K562 (cell line): ENCODE measurements around the gene EEF2K. TPM values are rescaled to one million over a fixed set of nuclear protein-coding genes. Genes with fewer than 3 reads are reported as not detected.
"Not testable (repeated sequence)": the region's sequence is repeated elsewhere in the genome, so short reads cannot be mapped to it uniquely, and the experiment has no call there.

ENCODE experiments used
- ATAC-seq: fragments of 200-7000 bp; cut with Tn5 transposase; 3 replicates; pipeline ENCODE4 v1.9.1; 2020; ENCODE audit warnings: moderate library complexity
- BruUV-seq: library from RNA; stranded (reverse); fragments of 400-500 nt; replicated peaks from 2 replicates; lab custom pipeline; 2021; lab: Mats Ljungman, UMichigan
- CTCF ChIA-PET: fragments of 300-600 bp; formaldehyde crosslinking; extraction: SDS; loops from one replicate; lab custom pipeline; 2021; ENCODE audit warnings: low intra/inter-chr PET ratio; lab: Yijun Ruan, JAX
- POLR2A ChIA-PET: fragments of 300-600, 350-650 bp; sonication (Branson Sonifier 250); formaldehyde crosslinking; extraction: SDS; loops from one replicate; lab custom pipeline; 2021; ENCODE audit warnings: antibody characterized with exemption, inconsistent platforms; lab: Yijun Ruan, JAX
- DNase-seq, 4 experiments: peaks; one replicate each; pipeline versions ENCODE4 v3.0.0 to v3.0.0-alpha.2; 2011 to 2018; ENCODE audit warnings: low spot score in 3 of 4, mixed read lengths in 3 of 4; ENCODE audit errors: extremely low read depth in 1 of 4
- FAIRE-seq: peaks from 2 replicates; lab custom pipeline; 2011; peaks lifted over from hg19 to GRCh38; lab: Jason Lieb, UNC
- H2AFZ ChIP-seq: 2 replicates; pipeline ENCODE4 v1.6.0; 2011; ENCODE audit warnings: low read depth, low read length, control low read depth, inconsistent platforms
- H3K27ac ChIP-seq: fragments of 200-600 bp; 3 replicates; pipeline ENCODE4 v1.8.0; 2011; ENCODE audit warnings: low read depth, mild to moderate bottlenecking, control low read depth, inconsistent platforms, low read length, moderate library complexity, mixed read lengths; ENCODE audit errors: extremely low read depth
- H3K27me3 ChIP-seq, 2 experiments: fragments of 300-600 bp in 1 of 2; 2 replicates in 1 of 2; 3 replicates in 1 of 2; pipeline versions ENCODE4 v1.6.0 to v1.8.0; 2011; ENCODE audit warnings: inconsistent platforms in 2 of 2, low read length in 2 of 2, mild to moderate bottlenecking in 1 of 2, mixed read lengths in 1 of 2, moderate library complexity in 1 of 2; ENCODE audit not compliant: control insufficient read depth in 2 of 2, insufficient read depth in 2 of 2
- H3K36me3 ChIP-seq: fragments of 300-600 bp; 3 replicates; pipeline ENCODE4 v1.8.0; 2011; ENCODE audit warnings: mild to moderate bottlenecking, low read length, inconsistent platforms; ENCODE audit not compliant: control insufficient read depth, insufficient read depth
- H3K4me1 ChIP-seq, 2 experiments: fragments of 200-600 bp in 1 of 2; replicated peaks in 1 of 2; 2 replicates in 1 of 2; 3 replicates in 1 of 2; pipeline versions ENCODE4 v1.5.1 to v1.8.0; 2011; ENCODE audit warnings: inconsistent platforms in 2 of 2, low read length in 2 of 2, mild to moderate bottlenecking in 1 of 2, mixed read lengths in 1 of 2, moderate library complexity in 1 of 2; ENCODE audit not compliant: control insufficient read depth in 2 of 2, insufficient read depth in 2 of 2
- H3K4me2 ChIP-seq: 2 replicates; pipeline ENCODE4 v1.6.1; 2011; ENCODE audit warnings: low read length, control low read depth, inconsistent platforms, mixed read lengths; ENCODE audit not compliant: insufficient read depth
- H3K4me3 ChIP-seq: fragments of 200-600 bp; sonication (generic), shearing (Covaris generic); 2 replicates; pipeline ENCODE4 v1.5.1; 2016; ENCODE audit warnings: control low read depth, inconsistent platforms
- H3K79me2 ChIP-seq: fragments of 200-600 bp; 3 replicates; pipeline ENCODE4 v1.8.0; 2011; ENCODE audit warnings: low read length, inconsistent platforms; ENCODE audit not compliant: control insufficient read depth, insufficient read depth
- H3K9ac ChIP-seq, 2 experiments: 2 replicates each; pipeline versions ENCODE4 v1.6.0 to v1.6.1; 2011; ENCODE audit warnings: low read depth in 2 of 2, low read length in 2 of 2, control low read depth in 1 of 2, inconsistent platforms in 1 of 2, mild to moderate bottlenecking in 1 of 2, mixed read lengths in 1 of 2; ENCODE audit not compliant: insufficient read depth in 1 of 2
- H3K9me1 ChIP-seq: one replicate; pipeline ENCODE4 v1.6.0; 2011; ENCODE audit warnings: inconsistent platforms, mild to moderate bottlenecking, low read length, moderate library complexity; ENCODE audit not compliant: control insufficient read depth, insufficient read depth
- H3K9me3 ChIP-seq: replicated peaks from 2 replicates; pipeline ENCODE4 v1.5.1; 2011; ENCODE audit warnings: low read depth, low read length, inconsistent platforms; ENCODE audit not compliant: control insufficient read depth, insufficient read depth
- H4K20me1 ChIP-seq: replicated peaks from 2 replicates; pipeline ENCODE4 v1.6.1; 2011; ENCODE audit warnings: low read length, inconsistent platforms, mixed read lengths; ENCODE audit not compliant: control insufficient read depth, insufficient read depth
- WGBS: fragments of 100-300 bp; shearing (Covaris generic); methylation state at CpG from one replicate; pipeline ENCODE4 v1.1.6; 2016; ENCODE audit warnings: low coverage, mixed read lengths; ENCODE audit not compliant: insufficient coverage; ENCODE audit errors: missing lambda C conversion rate; 5-methylcytosine and 5-hydroxymethylcytosine counted together
- in situ Hi-C: fragments of 300-500 bp; cut with MboI; formaldehyde crosslinking; loops from 4 replicates; pipeline ENCODE4 v1.15.0; 2018; ENCODE audit warnings: inconsistent platforms, mixed read lengths
- intact Hi-C: fragments of 100-400 bp; cut with micrococcal nuclease; formaldehyde crosslinking; loops from 2 replicates; pipeline ENCODE4 v1.14.2; 2022
- polyA plus RNA-seq, 8 experiments: library from polyadenylated mRNA; depleted of rRNA in 4 of 8; stranded (reverse) in 5 of 8; unstranded in 3 of 8; fragments of >200 nt; fragmentation: Nextera tagmentation in 2 of 8; fragmentation: Illumina TruSeq in 1 of 8; extraction: Ambion mirVana in 2 of 8; extraction: Trizol in 1 of 8; gene quantifications; 2 replicates each; pipeline versions ENCODE4 v1.2.1 to v1.2.3, GENCODE V29; 2011 to 2014; ENCODE audit warnings: inconsistent platforms in 1 of 8, missing spikeins in 1 of 8
- total RNA-seq, 7 experiments: library from RNA; depleted of rRNA in 6 of 7; stranded (reverse); fragments of >200 nt in 6 of 7; fragmentation: Illumina TruSeq in 2 of 7; extraction: Trizol in 2 of 7; gene quantifications; 2 replicates each; pipeline versions ENCODE4 v1.2.1 to v1.2.3, GENCODE V29; 2011 to 2021; ENCODE audit warnings: low replicate concordance in 1 of 7
- TF ChIP-seq, protein P1 (sequence below): sonication (generic); formaldehyde crosslinking; IDR thresholded peaks from 2 replicates; pipeline ENCODE4 v1.8.0; 2023; ENCODE audit warnings: mild to moderate bottlenecking, missing genetic modification reagents

The EEF2K gene
- total and polyA plus RNA-seq, 9 of the 15 experiments (the other 6 are each of a cell fraction or from before 2014, with no cell fraction given): 3.0 to 35.2 (median 12.2) TPM

DNA sequence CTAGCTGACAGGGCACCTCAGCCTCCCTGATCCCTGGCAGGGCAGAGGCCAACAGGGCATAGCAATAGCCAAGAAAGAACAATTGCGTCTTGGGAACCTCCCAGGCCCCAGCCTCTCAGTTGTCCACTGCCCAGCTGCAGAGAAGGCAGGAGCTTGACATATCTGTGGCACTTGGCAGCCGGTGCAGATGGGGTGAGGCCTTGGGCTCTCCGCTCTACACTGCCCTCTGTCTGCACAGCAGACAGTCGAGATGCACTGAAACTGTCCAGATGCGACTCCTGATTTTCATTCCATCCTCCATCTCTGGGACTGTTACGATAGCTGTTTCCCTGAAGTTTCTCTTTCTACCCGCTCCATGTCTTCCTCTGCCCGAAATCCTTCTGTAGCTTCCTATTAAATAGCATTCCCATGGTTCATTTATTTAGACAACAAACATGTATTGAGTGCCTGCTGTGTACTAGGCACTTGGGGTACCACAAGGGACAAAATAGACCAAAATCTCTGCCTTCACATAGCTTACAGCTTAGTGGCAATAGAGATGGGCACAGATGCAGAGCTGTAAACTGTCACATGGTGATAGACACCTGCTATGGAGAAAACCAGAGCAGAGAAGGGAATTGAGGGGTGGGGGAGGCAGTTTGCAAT, 94.5 kb downstream of the EEF2K start (continued):
- TF ChIP-seq, protein P1, sequence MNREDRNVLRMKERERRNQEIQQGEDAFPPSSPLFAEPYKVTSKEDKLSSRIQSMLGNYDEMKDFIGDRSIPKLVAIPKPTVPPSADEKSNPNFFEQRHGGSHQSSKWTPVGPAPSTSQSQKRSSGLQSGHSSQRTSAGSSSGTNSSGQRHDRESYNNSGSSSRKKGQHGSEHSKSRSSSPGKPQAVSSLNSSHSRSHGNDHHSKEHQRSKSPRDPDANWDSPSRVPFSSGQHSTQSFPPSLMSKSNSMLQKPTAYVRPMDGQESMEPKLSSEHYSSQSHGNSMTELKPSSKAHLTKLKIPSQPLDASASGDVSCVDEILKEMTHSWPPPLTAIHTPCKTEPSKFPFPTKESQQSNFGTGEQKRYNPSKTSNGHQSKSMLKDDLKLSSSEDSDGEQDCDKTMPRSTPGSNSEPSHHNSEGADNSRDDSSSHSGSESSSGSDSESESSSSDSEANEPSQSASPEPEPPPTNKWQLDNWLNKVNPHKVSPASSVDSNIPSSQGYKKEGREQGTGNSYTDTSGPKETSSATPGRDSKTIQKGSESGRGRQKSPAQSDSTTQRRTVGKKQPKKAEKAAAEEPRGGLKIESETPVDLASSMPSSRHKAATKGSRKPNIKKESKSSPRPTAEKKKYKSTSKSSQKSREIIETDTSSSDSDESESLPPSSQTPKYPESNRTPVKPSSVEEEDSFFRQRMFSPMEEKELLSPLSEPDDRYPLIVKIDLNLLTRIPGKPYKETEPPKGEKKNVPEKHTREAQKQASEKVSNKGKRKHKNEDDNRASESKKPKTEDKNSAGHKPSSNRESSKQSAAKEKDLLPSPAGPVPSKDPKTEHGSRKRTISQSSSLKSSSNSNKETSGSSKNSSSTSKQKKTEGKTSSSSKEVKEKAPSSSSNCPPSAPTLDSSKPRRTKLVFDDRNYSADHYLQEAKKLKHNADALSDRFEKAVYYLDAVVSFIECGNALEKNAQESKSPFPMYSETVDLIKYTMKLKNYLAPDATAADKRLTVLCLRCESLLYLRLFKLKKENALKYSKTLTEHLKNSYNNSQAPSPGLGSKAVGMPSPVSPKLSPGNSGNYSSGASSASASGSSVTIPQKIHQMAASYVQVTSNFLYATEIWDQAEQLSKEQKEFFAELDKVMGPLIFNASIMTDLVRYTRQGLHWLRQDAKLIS: no peak

DNA sequence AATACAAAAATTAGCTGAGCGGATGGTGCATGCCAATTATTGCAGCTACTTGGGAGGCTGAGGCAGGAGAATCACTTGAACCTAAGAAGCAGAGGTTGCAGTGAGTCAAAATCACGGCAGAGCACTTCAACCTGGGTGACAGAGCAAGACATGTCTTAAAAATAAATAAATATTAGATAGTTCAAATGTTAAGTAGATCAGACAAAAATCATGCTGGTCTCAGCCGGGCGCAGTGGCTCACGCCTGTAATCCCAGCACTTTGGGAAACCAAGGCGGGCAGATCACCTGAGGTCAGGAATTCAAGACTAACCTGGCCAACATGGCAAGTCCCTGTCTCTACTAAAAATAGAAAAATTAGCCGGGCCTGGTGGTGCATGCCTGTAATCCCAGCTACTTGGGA, 95.3 kb downstream of the EEF2K start:
- POLR2A ChIA-PET: interaction anchor here (0.5 kb wide), 1 partner anchor 1248 kb away, joined by 3 read pairs; no protein-coding TSS in a partner anchor
- H3K9me3 ChIP-seq, FAIRE-seq, DNase-seq, BruUV-seq, H3K27me3 ChIP-seq, in situ Hi-C loops, H3K4me2 ChIP-seq, ATAC-seq, H3K27ac ChIP-seq, H3K4me3 ChIP-seq, H3K9me1 ChIP-seq, H2AFZ ChIP-seq, H3K9ac ChIP-seq, intact Hi-C loops, CTCF ChIA-PET: not testable (repeated sequence)
- peaks cover 10 to 15% of the 10 kb centered on the region in 2 experiments; a peak in 4 of 5 replicates for H3K4me1 ChIP-seq
- WGBS: 97% methylated on average over 7 of the region's 7 CpGs
- peaks cover 45% of the 10 kb centered on the region for H4K20me1 ChIP-seq
- H3K79me2 ChIP-seq: peaks cover 74% of the 10 kb centered on the region
- H3K36me3 ChIP-seq: peaks cover 75% of the 10 kb centered on the region
